IMR-90 (cell line): ENCODE measurements around the gene INHBC. TPM values are rescaled to one million over a fixed set of nuclear protein-coding genes. Genes with fewer than 3 reads are reported as not detected.

Experiments used
- ATAC-seq: fragments of 200-7000 bp; cut with Tn5 transposase; 2 replicates; pipeline ENCODE4 v1.9.1; 2020; ENCODE audit warnings: low read depth, mild to moderate bottlenecking, moderate library complexity
- BruUV-seq: library from RNA; stranded (reverse); fragments of 400-500 nt; replicated peaks from 2 replicates; lab custom pipeline; 2021; lab: Mats Ljungman, UMichigan
- CTCF ChIA-PET: fragments of 300-600 bp; formaldehyde crosslinking; extraction: SDS; loops from one replicate; lab custom pipeline; 2021; ENCODE audit warnings: antibody characterized with exemption; lab: Yijun Ruan, JAX
- POLR2A ChIA-PET: fragments of 300-600 bp; sonication (Branson Sonifier 250); formaldehyde crosslinking; loops from one replicate; lab custom pipeline; 2022; ENCODE audit warnings: antibody characterized with exemption; ENCODE audit not compliant: unreplicated experiment; lab: Charles Lee
- DNase-seq: peaks from one replicate; pipeline ENCODE4 v3.0.0; 2013
- H2AFZ ChIP-seq: replicated peaks from 2 replicates; pipeline ENCODE3; 2013; ENCODE audit warnings: low read length, mild to moderate bottlenecking; ENCODE audit not compliant: poor library complexity
- H2AK5ac ChIP-seq: 2 replicates; pipeline ENCODE4 v1.6.1; 2013; ENCODE audit warnings: low read depth, low read length, inconsistent platforms
- H2AK9ac ChIP-seq: replicated peaks from 2 replicates; pipeline ENCODE3; 2013; ENCODE audit warnings: mild to moderate bottlenecking, low read depth, low read length, moderate library complexity; ENCODE audit not compliant: poor library complexity
- H2BK120ac ChIP-seq: 2 replicates; pipeline ENCODE4 v1.6.1; 2013; ENCODE audit warnings: low read depth, low read length, inconsistent platforms
- H2BK15ac ChIP-seq: 3 replicates; pipeline ENCODE4 v1.6.1; 2013; ENCODE audit warnings: low read depth, low read length, inconsistent platforms
- H2BK20ac ChIP-seq: 2 replicates; pipeline ENCODE4 v1.6.1; 2013; ENCODE audit warnings: low read depth, mild to moderate bottlenecking, inconsistent platforms, low read length, moderate library complexity
- H2BK5ac ChIP-seq: 2 replicates; pipeline ENCODE4 v1.6.1; 2013; ENCODE audit warnings: mild to moderate bottlenecking, low read depth, low read length, inconsistent platforms; ENCODE audit not compliant: poor library complexity, severe bottlenecking
- H3K14ac ChIP-seq: replicated peaks from 2 replicates; pipeline ENCODE4 v1.6.1; 2013; ENCODE audit warnings: low read depth, low read length, inconsistent platforms
- H3K18ac ChIP-seq: 2 replicates; pipeline ENCODE4 v1.6.1; 2013; ENCODE audit warnings: low read depth, low read length, control low read depth
- H3K23ac ChIP-seq: 2 replicates; pipeline ENCODE4 v1.6.1; 2013; ENCODE audit warnings: low read depth, low read length, inconsistent platforms
- H3K27ac ChIP-seq: 2 replicates; pipeline ENCODE4 v1.5.1; 2013; ENCODE audit warnings: mild to moderate bottlenecking, control low read depth, low read length; ENCODE audit not compliant: insufficient read depth
- H3K27me3 ChIP-seq: 2 replicates; pipeline ENCODE4 v1.6.1; 2013; ENCODE audit warnings: low read length; ENCODE audit not compliant: control insufficient read depth, insufficient read depth
- H3K36me3 ChIP-seq: 2 replicates; pipeline ENCODE4 v1.6.1; 2013; ENCODE audit warnings: low read length, mixed read lengths; ENCODE audit not compliant: control insufficient read depth, insufficient read depth
- H3K4ac ChIP-seq: 2 replicates; pipeline ENCODE4 v1.6.1; 2013; ENCODE audit warnings: low read depth, low read length, inconsistent platforms
- H3K4me1 ChIP-seq: 2 replicates; pipeline ENCODE4 v1.6.1; 2013; ENCODE audit warnings: low read length, mixed read lengths; ENCODE audit not compliant: control insufficient read depth, insufficient read depth
- H3K4me2 ChIP-seq: 2 replicates; pipeline ENCODE4 v1.6.1; 2013; ENCODE audit warnings: low read depth, mild to moderate bottlenecking, control low read depth, low read length, moderate library complexity
- H3K4me3 ChIP-seq: 2 replicates; pipeline ENCODE4 v1.5.1; 2013; ENCODE audit warnings: low read depth, mild to moderate bottlenecking, control low read depth, low read length, moderate library complexity; ENCODE audit not compliant: insufficient read depth
- H3K56ac ChIP-seq: 2 replicates; pipeline ENCODE4 v1.6.1; 2013; ENCODE audit warnings: low read length, inconsistent platforms; ENCODE audit not compliant: insufficient read depth; ENCODE audit errors: extremely low read depth
- H3K79me1 ChIP-seq, 2 experiments: 2 replicates each; pipeline ENCODE4 v1.6.1; 2013; ENCODE audit warnings: low read length in 2 of 2, inconsistent platforms in 1 of 2, low read depth in 1 of 2
- H3K9ac ChIP-seq: 2 replicates; pipeline ENCODE4 v1.6.1; 2013; ENCODE audit warnings: low read depth, low read length, control low read depth
- H3K9me1 ChIP-seq: 2 replicates; pipeline ENCODE4 v1.6.1; 2013; ENCODE audit warnings: low read length, inconsistent platforms; ENCODE audit not compliant: insufficient read depth
- H3K9me3 ChIP-seq: 2 replicates; pipeline ENCODE4 v1.6.1; 2013; ENCODE audit warnings: low read length; ENCODE audit not compliant: control insufficient read depth, insufficient read depth
- H4K20me1 ChIP-seq: 2 replicates; pipeline ENCODE4 v1.6.1; 2013; ENCODE audit warnings: low read length, inconsistent platforms; ENCODE audit not compliant: insufficient read depth
- H4K5ac ChIP-seq: 2 replicates; pipeline ENCODE4 v1.6.1; 2013; ENCODE audit warnings: mild to moderate bottlenecking, low read depth, low read length, control low read depth
- H4K8ac ChIP-seq, 2 experiments: 2 replicates each; pipeline ENCODE4 v1.6.1; 2013; ENCODE audit warnings: low read depth in 2 of 2, low read length in 2 of 2, control low read depth in 1 of 2, inconsistent platforms in 1 of 2
- H4K91ac ChIP-seq: 2 replicates; pipeline ENCODE4 v1.6.1; 2013; ENCODE audit warnings: low read depth, low read length, inconsistent platforms; ENCODE audit not compliant: insufficient read depth
- BHLHE40 ChIP-seq: fragments of 150-350 bp; IDR thresholded peaks from 2 replicates; pipeline ENCODE4 v1.6.1; 2016; ENCODE audit warnings: mild to moderate bottlenecking, low read depth, low read length
- CEBPB ChIP-seq: IDR thresholded peaks from 2 replicates; pipeline ENCODE4 v1.6.1; 2012; ENCODE audit warnings: low read depth, low read length, improper control_type of control experiment
- CHD1 ChIP-seq: IDR thresholded peaks from 2 replicates; pipeline ENCODE4 v1.6.1; 2012; ENCODE audit warnings: low read depth, low read length, improper control_type of control experiment
- CTCF ChIP-seq: conservative IDR thresholded peaks from 2 replicates; pipeline ENCODE4 v1.5.1; 2012; ENCODE audit warnings: mild to moderate bottlenecking, low read depth, low read length, improper control_type of control experiment
- FOS ChIP-seq: fragments of 150-350 bp; IDR thresholded peaks from 2 replicates; pipeline ENCODE4 v1.6.1; 2016; ENCODE audit warnings: low read depth, low read length
- MAZ ChIP-seq: IDR thresholded peaks from 2 replicates; pipeline ENCODE4 v1.6.1; 2012; ENCODE audit warnings: low read depth, mild to moderate bottlenecking, low read length, improper control_type of control experiment, moderate library complexity, borderline replicate concordance
- MXI1 ChIP-seq: IDR thresholded peaks from 2 replicates; pipeline ENCODE4 v1.6.1; 2012; ENCODE audit warnings: low read depth, mild to moderate bottlenecking, low read length, moderate library complexity, borderline replicate concordance
- POLR2A ChIP-seq: IDR thresholded peaks from 2 replicates; pipeline ENCODE4 v1.6.1; 2012; ENCODE audit warnings: mild to moderate bottlenecking, low read depth, low read length
- RAD21 ChIP-seq: IDR thresholded peaks from 2 replicates; pipeline ENCODE4 v1.6.1; 2012; ENCODE audit warnings: low read length, improper control_type of control experiment
- RCOR1 ChIP-seq: IDR thresholded peaks from 2 replicates; pipeline ENCODE4 v1.6.1; 2012; ENCODE audit warnings: mild to moderate bottlenecking, low read length, improper control_type of control experiment; ENCODE audit not compliant: insufficient replicate concordance
- RFX5 ChIP-seq: IDR thresholded peaks from 2 replicates; pipeline ENCODE4 v1.8.0; 2012; ENCODE audit warnings: low read depth, mild to moderate bottlenecking, low read length, moderate library complexity
- SMC3 ChIP-seq: fragments of 150-350 bp; IDR thresholded peaks from 2 replicates; pipeline ENCODE4 v1.6.1; 2016; ENCODE audit warnings: low read depth, mild to moderate bottlenecking, antibody characterized with exemption, low read length, moderate library complexity
- USF2 ChIP-seq: fragments of 150-350 bp; IDR thresholded peaks from 2 replicates; pipeline ENCODE4 v1.6.1; 2017; ENCODE audit warnings: mild to moderate bottlenecking, antibody characterized with exemption, low read length, low read depth
- whole genome bisulfite sequencing, 2 experiments: methylation state at CpG; one replicate each; pipeline versions ENCODE4 v1.1.5 to v1.1.7; 2013; ENCODE audit warnings: missing lambda C conversion rate in 2 of 2; ENCODE audit not compliant: insufficient read length in 1 of 2; ENCODE audit errors: extremely low coverage in 2 of 2; 5-methylcytosine and 5-hydroxymethylcytosine counted together
- dilution Hi-C: fragments of 300-500 bp; cut with HindIII; formaldehyde crosslinking; loops from one replicate; pipeline ENCODE4 v1.14.3; 2018; ENCODE audit warnings: low sequenced_read_pairs; ENCODE audit not compliant: unreplicated experiment
- in situ Hi-C: fragments of 300-500 bp; cut with MboI; formaldehyde crosslinking; loops from 3 replicates; pipeline ENCODE4 v1.14.3; 2019; ENCODE audit warnings: low sequenced_read_pairs, inconsistent platforms, mixed read lengths
- intact Hi-C: fragments of 100-400 bp; cut with micrococcal nuclease; formaldehyde crosslinking; loops from 2 replicates; pipeline ENCODE4 v1.10.0; 2022
- polyA plus RNA-seq, 3 experiments: library from polyadenylated mRNA; depleted of rRNA; stranded (reverse); fragments of >200 nt; gene quantifications; 2 replicates each; pipeline ENCODE4 v1.2.3, GENCODE V29; 2012; ENCODE audit warnings: low replicate concordance in 1 of 3
- total RNA-seq: library from RNA; depleted of rRNA; stranded (reverse); fragments of >200 nt; gene quantifications from 2 replicates; pipeline ENCODE4 v1.2.3, GENCODE V29; 2012
- TF ChIP-seq, protein P1 (sequence below): fragments of 150-350 bp; IDR thresholded peaks from 2 replicates; pipeline ENCODE4 v1.6.1; 2016; ENCODE audit warnings: low read depth, mild to moderate bottlenecking, low read length, moderate library complexity, borderline replicate concordance

INHBC gene
- total and polyA plus RNA-seq, 2 of the 4 experiments (the other 2 are of a cell fraction), result 0.09 TPM; not detected in 1

DNA sequence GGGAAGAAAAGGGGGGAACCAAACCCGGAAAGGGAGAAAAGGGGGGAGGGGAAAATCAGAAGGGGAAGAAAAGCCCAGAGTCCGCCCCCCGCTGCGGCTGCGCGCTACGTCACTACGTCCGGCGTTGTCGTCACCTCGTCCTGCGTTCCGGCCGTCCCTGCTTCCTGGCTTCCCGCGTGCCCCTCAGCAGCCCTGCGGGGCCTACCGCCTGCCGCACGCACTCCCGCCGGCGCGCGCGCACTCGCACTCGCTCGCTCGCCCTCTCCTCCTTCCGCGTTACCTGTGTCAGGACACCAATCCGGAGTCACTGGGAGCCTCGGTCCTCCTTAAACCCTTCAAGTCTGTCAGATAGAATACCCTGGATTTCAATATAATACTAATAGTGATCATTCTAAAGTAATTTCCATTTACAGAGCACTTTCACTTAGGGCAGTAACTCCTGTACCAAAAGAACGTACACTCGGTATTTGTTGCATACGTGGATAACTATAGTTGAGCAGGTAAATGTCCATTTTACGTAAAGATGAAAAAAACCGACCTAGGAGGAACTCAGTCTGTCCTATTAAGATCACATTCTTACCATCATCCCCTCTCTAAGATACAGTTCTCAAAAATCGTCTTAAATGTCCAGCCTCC lies 3.5 kb upstream of the INHBC start, which contains the start of gene R3HDM2:
R3HDM2 (minus strand) TSS at position 113 of the 636 bp plus-strand sequence. CDS start 120,615 bp downstream, outside the sequence.
- CTCF ChIA-PET, result no interaction called here
- Histone ChIP-seq H3K23ac (peak within 1 kb of the TSS; percentile 98), H3K36me3 (no peaks in the 10 kb centered on the region), H3K56ac (peak within 1 kb of the TSS; percentile 81), H3K27me3 (no peaks in the 10 kb centered on the region), H2BK5ac (peak within 1 kb of the TSS; percentile 80), H2BK20ac (peak within 1 kb of the TSS; percentile 27; the same call in 1 of the 2 replicates), H4K20me1 (no peaks in the 10 kb centered on the region; the same call in 1 of the 2 replicates), H4K5ac (peak within 1 kb of the TSS; percentile 97), H3K4me2 (peak within 1 kb of the TSS; percentile 97), H3K18ac (peak within 1 kb of the TSS; percentile 90), H2AK5ac (peak within 1 kb of the TSS; percentile 85), H3K14ac (peak within 1 kb of the TSS; percentile 94), H3K4ac (peak within 1 kb of the TSS; percentile 93), H2BK120ac (no peak within 1 kb of the TSS; the same call in 1 of the 2 replicates), H3K27ac (peak within 1 kb of the TSS; percentile 96), H2AK9ac (peak within 1 kb of the TSS; percentile 86), H4K91ac (peak within 1 kb of the TSS; percentile 95), H3K79me1 (peaks cover 19 to 41% of the 10 kb centered on the region in 2 experiments), H2AFZ (peak within 1 kb of the TSS; percentile 92), H2BK15ac (0 out of 3 replicates have a peak within 1 kb of the TSS, but pooled peaks have one; percentile 19), H3K4me1 (peaks cover 3% of the 10 kb centered on the region), H3K9me3 (no peaks in the 10 kb centered on the region), H4K8ac (peak within 1 kb of the TSS; percentile 94 to 97), H3K9me1 (0 out of 2 replicates have a peak, but pooled peaks cover 3% of the 10 kb centered on the region), H3K4me3 (peak within 1 kb of the TSS; percentile 98), H3K9ac (peak within 1 kb of the TSS; percentile 97)
- peak; percentile 96 for DNase-seq
- WGBS, 2 experiments, result 0% methylated on average over 3 of the region's 41 CpGs; no CpG with 5 or more reads in 1 of the 2 experiments
- in situ Hi-C loops (no loop called here), intact Hi-C loops (loop anchor here (5.0 kb wide), 1 partner anchor 124 kb away; no protein-coding TSS in a partner anchor), dilution Hi-C loops (no loop called here)
- peak; percentile 96 for ATAC-seq
- BruUV-seq, result TSS peak; percentile 81
- POLR2A ChIA-PET, result no interaction called here
- TF ChIP-seq, protein P1, sequence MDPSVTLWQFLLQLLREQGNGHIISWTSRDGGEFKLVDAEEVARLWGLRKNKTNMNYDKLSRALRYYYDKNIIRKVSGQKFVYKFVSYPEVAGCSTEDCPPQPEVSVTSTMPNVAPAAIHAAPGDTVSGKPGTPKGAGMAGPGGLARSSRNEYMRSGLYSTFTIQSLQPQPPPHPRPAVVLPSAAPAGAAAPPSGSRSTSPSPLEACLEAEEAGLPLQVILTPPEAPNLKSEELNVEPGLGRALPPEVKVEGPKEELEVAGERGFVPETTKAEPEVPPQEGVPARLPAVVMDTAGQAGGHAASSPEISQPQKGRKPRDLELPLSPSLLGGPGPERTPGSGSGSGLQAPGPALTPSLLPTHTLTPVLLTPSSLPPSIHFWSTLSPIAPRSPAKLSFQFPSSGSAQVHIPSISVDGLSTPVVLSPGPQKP, result no peak
- TF ChIP-seq RFX5 (no peak), SMC3 (no peak), BHLHE40 (peak; percentile 73; the same call in 1 of the 2 replicates), MAZ (peak; percentile 71; the same call in 1 of the 2 replicates), CHD1 (no peak), CTCF (no peak), RAD21 (no peak), USF2 (peak; percentile 54), RCOR1 (no peak), MXI1 (peak; percentile 65; the same call in 1 of the 2 replicates), POLR2A (peak; percentile 88), CEBPB (no peak), FOS (no peak)
